Activated CD8-positive, alpha-beta memory T cell treated with anti-CD3 and anti-CD28 coated beads for 24 hours (primary cell): ENCODE data around the gene ZKSCAN1.
"Not testable (repeated sequence)": the region's sequence is repeated elsewhere in the genome, so short reads cannot be mapped to it uniquely, and the experiment has no call there.

Source experiments
- DNase-seq: peaks from one replicate; pipeline ENCODE4 v3.0.0-alpha.2; 2020

ZKSCAN1 gene

GRCh38 chr7:100003711-100004661 lies 11.4 kb upstream of the ZKSCAN1 start:
- no peak for DNase-seq

GRCh38 chr7:100007887-100008286 lies 7.5 kb upstream of the ZKSCAN1 start:
- DNase-seq, result no peak

- DNase-seq, result no peak
These were observed 6.9 kb upstream of the ZKSCAN1 start for GRCh38 chr7:100008525-100008924.

GRCh38 chr7:100009952-100010351 lies 5.4 kb upstream of the ZKSCAN1 start:
- not testable (repeated sequence) for DNase-seq

GRCh38 chr7:100010901-100011300 lies 4.5 kb upstream of the ZKSCAN1 start:
- no peak for DNase-seq

- no peak for DNase-seq
These were observed 3.9 kb upstream of the ZKSCAN1 start for GRCh38 chr7:100011516-100011915.

GRCh38 chr7:100012385-100013327 lies 2.7 kb upstream of the ZKSCAN1 start:
- not testable (repeated sequence) for DNase-seq

GRCh38 chr7:100013328-100013676 lies 2.1 kb upstream of the ZKSCAN1 start:
- no peak for DNase-seq

GRCh38 chr7:100016215-100016901 lies 962 bp downstream of the ZKSCAN1 start:
- DNase-seq, result no peak

- DNase-seq, result no peak
These were observed 1.9 kb downstream of the ZKSCAN1 start for GRCh38 chr7:100017300-100017699.

GRCh38 chr7:100017875-100018274 lies 2.5 kb downstream of the ZKSCAN1 start:
- DNase-seq, result no peak

- no peak for DNase-seq
These were observed 4.5 kb downstream of the ZKSCAN1 start for GRCh38 chr7:100019908-100020307.

- no peak for DNase-seq
These were observed 5.9 kb downstream of the ZKSCAN1 start for GRCh38 chr7:100021297-100021696.

GRCh38 chr7:100022621-100023020 lies 7.2 kb downstream of the ZKSCAN1 start:
- no peak for DNase-seq

- no peak for DNase-seq
These were observed 8.1 kb downstream of the ZKSCAN1 start for GRCh38 chr7:100023526-100023925.

- no peak for DNase-seq
These were observed 8.7 kb downstream of the ZKSCAN1 start for GRCh38 chr7:100024020-100024619.

- no peak for DNase-seq
These were observed 11.8 kb downstream of the ZKSCAN1 start for GRCh38 chr7:100027197-100027596.

- DNase-seq, result no peak
These were observed 14.2 kb downstream of the ZKSCAN1 start for GRCh38 chr7:100029596-100029995.

GRCh38 chr7:100033526-100033925 lies 18.1 kb downstream of the ZKSCAN1 start:
- DNase-seq, result no peak

- DNase-seq, result no peak
These were observed 19.6 kb downstream of the ZKSCAN1 start for GRCh38 chr7:100034871-100035510.

- no peak for DNase-seq
These were observed 20.5 kb downstream of the ZKSCAN1 start for GRCh38 chr7:100035876-100036275.

- no peak for DNase-seq
These were observed 22.9 kb downstream of the ZKSCAN1 start for GRCh38 chr7:100038326-100038725.
